ENCODE data around the gene SLC2A13. TPM values are rescaled to one million over a fixed set of nuclear protein-coding genes. Genes with fewer than 3 reads are reported as not detected.
"Not testable (repeated sequence)": the region's sequence is repeated elsewhere in the genome, so short reads cannot be mapped to it uniquely, and the experiment has no call there.

The SLC2A13 gene
- polyA plus RNA-seq, 3 donors = 11.7 to 14.6 (median 13.2) TPM

DNA sequence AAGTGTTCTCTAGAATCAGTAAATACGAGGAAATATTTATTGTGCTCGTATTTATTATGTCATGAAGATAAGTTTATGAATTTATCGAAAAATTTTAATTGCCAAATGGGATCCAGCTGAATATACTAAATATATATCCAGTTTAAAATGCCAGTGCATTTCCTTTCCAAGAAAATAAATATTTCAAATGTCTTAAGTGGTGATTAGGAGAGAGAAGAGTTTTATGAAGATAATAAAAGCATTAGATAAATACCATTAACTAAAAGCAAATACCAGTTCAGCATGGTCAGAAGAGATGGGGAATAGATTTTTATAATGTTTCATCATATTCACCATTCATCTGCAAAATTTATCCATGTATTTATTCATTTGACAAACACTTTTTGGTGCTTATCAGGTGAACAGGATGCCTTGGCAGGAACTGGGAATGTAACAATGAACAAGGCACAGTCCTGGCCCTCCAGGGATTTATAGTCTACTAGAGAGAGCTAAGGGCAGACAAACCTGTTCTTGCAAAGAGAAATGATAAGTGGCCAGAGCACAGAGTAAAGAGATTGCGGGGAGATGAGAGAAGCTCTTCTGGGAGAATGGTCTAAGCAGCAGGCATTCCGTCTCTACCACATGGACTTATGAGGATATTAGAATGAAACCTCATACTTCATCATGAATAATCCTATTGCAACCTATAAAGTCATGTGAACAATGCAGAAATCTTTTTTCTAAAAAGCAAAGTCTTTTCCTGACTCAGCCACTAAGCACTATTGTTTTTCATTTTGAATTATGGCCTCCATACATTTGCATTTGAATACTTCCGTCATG lies 342.6 kb downstream of the SLC2A13 start:
- DNase-seq (ENCODE audit: extremely low read depth in 1 of 11, low read depth in 9 of 11, low spot score in 4 of 11) = no peak

DNA sequence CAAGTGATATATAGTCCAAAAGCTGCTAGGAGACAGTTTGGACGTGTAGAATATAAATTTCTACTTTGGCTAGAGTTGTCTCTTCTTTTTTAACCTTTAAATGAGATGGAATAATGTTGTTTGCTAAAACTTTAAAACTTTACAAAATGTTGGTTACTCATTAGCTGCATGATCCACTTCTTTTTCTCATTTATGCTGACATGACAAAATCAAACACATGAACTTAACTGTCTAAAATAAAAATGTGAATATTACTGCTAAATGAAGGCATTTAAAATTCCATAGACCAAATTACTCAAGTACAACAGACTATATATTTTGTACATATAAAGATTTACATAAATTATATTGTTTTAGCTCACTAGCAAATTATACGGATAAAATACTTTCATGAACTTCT lies 350.4 kb downstream of the SLC2A13 start:
- no peak for DNase-seq (ENCODE audit: extremely low read depth in 1 of 11, low read depth in 9 of 11, low spot score in 4 of 11)

DNA sequence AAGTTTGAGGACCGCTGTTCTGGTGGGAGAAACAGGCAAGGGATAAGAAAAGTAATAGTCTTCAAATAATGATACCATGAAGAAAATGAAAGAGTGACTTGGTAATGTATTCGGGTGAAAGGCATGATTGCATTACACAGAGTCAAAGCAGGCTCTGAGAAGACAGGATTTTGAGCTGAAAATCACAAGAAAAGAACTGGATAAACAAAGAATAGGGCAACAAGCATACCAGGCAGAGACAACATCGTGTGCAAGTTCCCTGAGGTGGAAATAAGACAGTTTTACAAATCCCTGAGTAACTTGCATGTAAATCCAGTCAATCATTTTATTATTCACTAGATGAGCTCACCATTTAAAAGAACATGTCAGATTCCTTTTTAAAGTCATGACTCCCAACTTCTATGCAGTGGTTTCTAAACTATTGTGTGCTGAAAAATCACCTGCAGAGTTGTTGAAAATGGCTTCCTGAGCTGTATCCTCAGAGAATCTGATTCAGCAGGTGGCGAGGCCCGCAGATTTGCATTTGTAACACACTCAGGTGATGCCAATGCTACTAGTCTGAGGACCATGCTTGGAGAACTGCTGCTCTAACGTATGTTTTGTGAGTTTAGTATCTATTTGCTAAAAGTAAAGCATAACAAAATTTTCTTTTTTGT lies 353.3 kb downstream of the SLC2A13 start:
- no peak for DNase-seq (ENCODE audit: extremely low read depth in 1 of 11, low read depth in 9 of 11, low spot score in 4 of 11)

DNA sequence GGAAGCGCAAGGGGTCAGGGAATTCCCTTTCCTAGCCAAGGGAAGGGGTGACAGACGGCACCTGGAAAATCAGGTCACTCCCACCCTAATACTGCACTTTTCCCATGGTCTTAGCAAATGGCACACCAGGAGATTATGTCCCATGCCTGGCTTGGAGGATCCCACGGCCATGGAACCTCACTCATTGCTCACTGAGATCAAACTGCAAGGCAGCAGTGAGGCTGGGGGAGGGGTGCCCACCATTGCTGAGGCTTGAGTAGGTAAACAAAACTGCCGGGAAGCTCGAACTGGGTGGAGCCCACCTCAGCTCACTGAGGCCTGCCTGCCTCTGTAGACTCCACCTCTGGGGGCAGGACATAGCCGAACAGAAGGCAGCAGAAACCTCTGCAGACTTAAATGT lies 359.7 kb downstream of the SLC2A13 start:
- DNase-seq (ENCODE audit: extremely low read depth in 1 of 11, low read depth in 9 of 11, low spot score in 4 of 11) = not testable (repeated sequence)

DNA sequence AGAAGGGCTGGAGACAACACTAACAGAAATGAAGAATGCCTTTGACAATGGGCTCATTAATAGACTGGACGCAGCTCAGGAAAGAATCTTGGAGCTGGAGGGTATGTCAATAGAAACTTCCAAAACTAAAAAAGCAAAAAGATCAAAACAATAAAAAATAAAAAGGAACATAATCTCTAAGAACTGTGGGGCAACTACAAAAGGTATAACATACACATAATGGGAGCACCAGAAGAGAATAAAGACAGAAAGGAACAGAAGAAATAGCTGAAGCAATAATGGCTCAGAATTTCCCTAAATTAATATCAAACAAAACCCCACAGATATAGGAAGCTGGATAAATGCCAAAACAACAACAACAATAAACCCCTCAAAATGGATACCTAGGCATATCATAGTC lies 362.2 kb downstream of the SLC2A13 start:
- DNase-seq (ENCODE audit: extremely low read depth in 1 of 11, low read depth in 9 of 11, low spot score in 4 of 11) = no peak

DNA sequence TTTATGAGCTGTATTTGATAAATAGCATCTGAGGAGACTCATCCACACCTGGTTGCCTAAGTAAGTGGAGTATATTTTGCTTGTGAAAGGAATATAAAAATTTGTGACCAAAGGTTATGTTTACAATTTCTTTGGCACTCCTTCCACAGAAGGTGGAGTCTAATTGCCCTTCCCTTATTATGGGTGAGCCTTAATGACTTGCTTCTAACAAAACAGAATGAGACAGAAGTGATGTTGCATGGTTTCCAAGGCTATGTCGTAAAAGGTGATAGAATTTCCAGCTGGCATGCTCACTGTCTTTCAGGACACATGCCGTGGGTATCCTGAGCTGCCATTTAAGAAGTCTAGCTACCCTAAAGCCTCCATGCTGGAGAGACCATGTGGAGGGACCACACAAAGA lies 369.5 kb downstream of the SLC2A13 start:
- DNase-seq (ENCODE audit: extremely low read depth in 1 of 11, low read depth in 9 of 11, low spot score in 4 of 11) = no peak

DNA sequence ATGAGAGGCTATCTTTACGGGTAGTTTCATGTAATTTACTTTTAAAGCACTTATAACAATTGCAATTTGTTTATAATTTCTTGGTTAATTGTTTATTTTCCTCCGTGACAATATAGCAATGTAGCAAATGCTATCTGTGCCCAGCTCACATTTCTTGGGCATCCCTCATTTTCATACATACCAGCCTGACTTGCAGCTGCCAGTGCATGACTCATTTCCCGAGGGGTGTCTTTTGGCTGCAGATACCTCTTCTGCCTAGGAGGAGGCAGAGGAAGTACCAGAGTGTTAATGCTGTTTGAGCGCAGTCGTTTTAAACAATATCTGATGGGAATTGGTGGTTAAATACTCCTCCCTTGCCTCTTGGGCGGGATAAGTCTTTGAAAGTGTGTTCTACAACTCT lies 382.1 kb downstream of the SLC2A13 start:
- no peak for DNase-seq (ENCODE audit: extremely low read depth in 1 of 11, low read depth in 9 of 11, low spot score in 4 of 11)

DNA sequence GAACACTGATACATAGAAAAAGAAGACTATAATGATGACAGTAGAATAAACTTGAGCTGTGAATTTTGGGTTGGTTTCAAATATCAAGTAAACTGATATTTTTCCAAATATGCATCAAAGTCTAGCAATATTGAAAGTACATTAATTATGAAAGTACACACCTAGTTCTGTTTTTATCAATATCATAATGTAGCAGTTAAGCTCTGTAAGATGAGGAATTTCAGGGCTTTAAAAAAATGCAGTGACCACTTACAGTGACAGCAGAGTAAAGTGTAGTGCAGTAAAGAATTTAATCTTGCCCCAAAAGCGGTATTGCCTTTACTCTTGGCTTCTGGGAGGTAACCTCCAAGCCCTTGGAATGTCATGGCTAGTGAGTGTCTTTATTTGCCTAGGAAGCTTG lies 383.4 kb downstream of the SLC2A13 start:
- DNase-seq (ENCODE audit: extremely low read depth in 1 of 11, low read depth in 9 of 11, low spot score in 4 of 11) = no peak

DNA sequence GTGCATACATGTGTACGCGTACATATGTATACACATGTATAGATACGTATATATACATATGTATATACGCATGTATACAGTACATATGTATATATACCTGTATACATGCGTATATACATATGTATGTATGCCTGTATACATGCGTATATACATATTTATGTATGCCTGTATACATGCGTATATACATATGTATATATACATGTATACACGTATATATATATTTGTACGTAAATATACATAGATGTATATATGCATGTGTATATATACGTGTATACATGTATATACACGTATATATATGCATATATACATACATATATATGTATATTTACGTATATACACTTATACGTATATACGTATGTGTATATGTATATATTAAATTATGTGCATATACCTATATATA lies 392.3 kb downstream of the SLC2A13 start:
- no peak for DNase-seq (ENCODE audit: extremely low read depth in 1 of 11, low read depth in 9 of 11, low spot score in 4 of 11)

DNA sequence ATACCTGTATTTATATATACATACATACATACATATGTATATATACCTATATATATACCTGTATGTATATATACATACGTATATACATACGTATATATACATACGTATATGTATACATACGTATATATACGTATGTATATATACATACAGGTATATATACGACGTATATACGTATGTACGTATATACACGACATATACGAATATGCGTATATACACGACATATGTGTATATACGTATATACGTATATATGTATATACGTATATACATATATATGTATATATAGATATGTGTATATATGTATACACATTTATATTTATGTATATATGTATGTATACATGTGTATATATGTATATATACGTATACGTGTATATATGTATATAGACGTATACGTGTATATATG lies 393.5 kb downstream of the SLC2A13 start:
- DNase-seq (ENCODE audit: extremely low read depth in 1 of 11, low read depth in 9 of 11, low spot score in 4 of 11) = no peak

Other genes starting within 250 kb of the SLC2A13 start
- gene LRRK2, start 118.9 kb upstream of the SLC2A13 start, polyA plus RNA-seq (ENCODE audit: insufficient read length in 3 of 3) = 10 to 100 TPM; 25.2 to 34.8 (median 28.5) TPM